Upper lobe of left lung (tissue), 4 donors: ENCODE results near the gene UPP1.
A peak's percentile ranks its signal among the peaks of the same experiment; 100 is the strongest.

Source experiments
- EP300 ChIP-seq, 4 donors: sonication (generic); formaldehyde crosslinking; IDR thresholded peaks; one replicate each; pipeline ENCODE4 v1.5.1; 2017; ENCODE audit warnings: antibody characterized with exemption in 4 of 4, control low read depth in 2 of 4
- POLR2AphosphoS5 ChIP-seq, 2 donors: sonication (generic); formaldehyde crosslinking; IDR thresholded peaks; one replicate each; pipeline ENCODE4 v1.5.1; 2017; ENCODE audit warnings: antibody characterized with exemption in 2 of 2
- TF ChIP-seq, protein P1 (sequence below), 6 experiments: fragments of 450-650 bp in 4 of 6; fragments of 200-600 bp in 2 of 6; sonication (generic) in 2 of 6; IDR thresholded peaks; one replicate each; pipeline ENCODE4 v1.5.1; 2016 to 2019; ENCODE audit warnings: antibody characterized with exemption in 6 of 6

DNA sequence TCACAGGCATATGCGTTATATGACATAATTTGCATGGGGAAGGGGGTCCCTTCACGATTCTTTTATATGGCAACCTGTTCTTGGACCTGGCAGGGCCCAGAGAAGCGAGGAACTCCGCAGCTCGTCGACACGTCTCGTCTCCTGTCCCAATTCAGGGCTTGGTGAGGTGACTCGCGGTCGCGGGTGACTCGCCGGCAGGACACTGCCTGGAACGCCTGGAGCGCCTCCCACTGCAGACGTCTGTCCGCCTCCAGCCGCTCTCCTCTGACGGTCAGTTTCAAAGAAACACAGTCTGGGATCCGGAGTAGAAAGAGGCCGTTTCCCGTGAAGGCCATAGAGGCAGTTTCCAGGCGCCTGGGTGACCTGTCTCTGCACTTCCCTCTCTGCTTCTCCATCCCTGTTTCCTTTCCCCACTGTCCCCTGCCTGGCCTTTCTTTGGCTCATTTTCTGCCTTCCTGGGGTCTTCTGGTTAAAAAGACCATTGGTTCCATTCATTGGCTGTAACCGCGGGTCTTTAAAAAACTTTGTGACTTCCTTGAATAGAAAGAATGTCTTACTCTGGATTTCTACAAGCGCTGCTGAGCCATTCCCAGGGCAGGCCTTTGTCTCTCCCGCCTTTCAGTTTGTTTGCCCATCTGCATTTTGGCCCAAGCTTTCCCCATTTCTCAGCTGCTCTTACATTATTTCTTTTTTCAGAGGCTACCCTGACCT is 1.2 kb downstream of the UPP1 start:
- TF ChIP-seq, protein P1, sequence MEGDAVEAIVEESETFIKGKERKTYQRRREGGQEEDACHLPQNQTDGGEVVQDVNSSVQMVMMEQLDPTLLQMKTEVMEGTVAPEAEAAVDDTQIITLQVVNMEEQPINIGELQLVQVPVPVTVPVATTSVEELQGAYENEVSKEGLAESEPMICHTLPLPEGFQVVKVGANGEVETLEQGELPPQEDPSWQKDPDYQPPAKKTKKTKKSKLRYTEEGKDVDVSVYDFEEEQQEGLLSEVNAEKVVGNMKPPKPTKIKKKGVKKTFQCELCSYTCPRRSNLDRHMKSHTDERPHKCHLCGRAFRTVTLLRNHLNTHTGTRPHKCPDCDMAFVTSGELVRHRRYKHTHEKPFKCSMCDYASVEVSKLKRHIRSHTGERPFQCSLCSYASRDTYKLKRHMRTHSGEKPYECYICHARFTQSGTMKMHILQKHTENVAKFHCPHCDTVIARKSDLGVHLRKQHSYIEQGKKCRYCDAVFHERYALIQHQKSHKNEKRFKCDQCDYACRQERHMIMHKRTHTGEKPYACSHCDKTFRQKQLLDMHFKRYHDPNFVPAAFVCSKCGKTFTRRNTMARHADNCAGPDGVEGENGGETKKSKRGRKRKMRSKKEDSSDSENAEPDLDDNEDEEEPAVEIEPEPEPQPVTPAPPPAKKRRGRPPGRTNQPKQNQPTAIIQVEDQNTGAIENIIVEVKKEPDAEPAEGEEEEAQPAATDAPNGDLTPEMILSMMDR (IDR thresholded peaks at IDR 0.05): no peak
- TF ChIP-seq EP300 (IDR thresholded peaks at IDR 0.05) (no peak), POLR2AphosphoS5 (IDR thresholded peaks at IDR 0.05) (peak; percentile 32 to 38)
